HG03439 (cell line): Measurements from ENCODE around the gene CHAT.

Source experiments
- ATAC-seq: cut with Tn5 transposase; IDR thresholded peaks from one replicate; pipeline ENCODE4 v1.9.1; 2021; ENCODE audit warnings: mild to moderate bottlenecking, moderate library complexity; ENCODE audit not compliant: unreplicated experiment

CHAT gene

GRCh38 chr10:49613882-49614241 lies at the start of gene CHAT:
TSS of gene CHAT (plus strand) at chr10:49614037. CDS start at chr10:49614190, 153 bp downstream.
- ATAC-seq = no peak

- no peak for ATAC-seq
These were observed 49.3 kb upstream of the CHAT start for GRCh38 chr10:49564461-49565009.

GRCh38 chr10:49567810-49568209 lies 46.0 kb upstream of the CHAT start:
- ATAC-seq = no peak

GRCh38 chr10:49568235-49568634 lies 45.6 kb upstream of the CHAT start:
- ATAC-seq = no peak

GRCh38 chr10:49569031-49569631 lies 44.7 kb upstream of the CHAT start:
- ATAC-seq = no peak

GRCh38 chr10:49571388-49571787 lies 42.4 kb upstream of the CHAT start:
- ATAC-seq = no peak

- no peak for ATAC-seq
These were observed 41.2 kb upstream of the CHAT start for GRCh38 chr10:49572594-49573114.

GRCh38 chr10:49575489-49576072 lies 38.3 kb upstream of the CHAT start:
- no peak for ATAC-seq

GRCh38 chr10:49577182-49577925 lies 36.5 kb upstream of the CHAT start:
- ATAC-seq = no peak

- no peak for ATAC-seq
These were observed 35.4 kb upstream of the CHAT start for GRCh38 chr10:49578392-49578791.

- ATAC-seq = no peak
These were observed 34.2 kb upstream of the CHAT start for GRCh38 chr10:49579621-49580020.

GRCh38 chr10:49585387-49585786 lies 28.4 kb upstream of the CHAT start:
- no peak for ATAC-seq

- no peak for ATAC-seq
These were observed 25.9 kb upstream of the CHAT start for GRCh38 chr10:49587981-49588380.

- ATAC-seq = peak; percentile 63
These were observed 20.9 kb upstream of the CHAT start for GRCh38 chr10:49592726-49593563.

- no peak for ATAC-seq
These were observed 20.3 kb upstream of the CHAT start for GRCh38 chr10:49593564-49593875.

GRCh38 chr10:49593998-49594397 lies 19.8 kb upstream of the CHAT start:
- no peak for ATAC-seq

GRCh38 chr10:49594594-49594993 lies 19.2 kb upstream of the CHAT start:
- no peak for ATAC-seq

- no peak for ATAC-seq
These were observed 18.7 kb upstream of the CHAT start for GRCh38 chr10:49595003-49595712.

- ATAC-seq = no peak
These were observed 17.9 kb upstream of the CHAT start for GRCh38 chr10:49595713-49596492.

- ATAC-seq = no peak
These were observed 17.4 kb upstream of the CHAT start for GRCh38 chr10:49596493-49596809.
